NOMO-1 treated with dmso at 0.1 percent for 144 hours (cell line): ENCODE measurements around the gene FCGR3A.
"Not testable (repeated sequence)": the region's sequence is repeated elsewhere in the genome, so short reads cannot be mapped to it uniquely, and the experiment has no call there.

ENCODE experiments used
- DNase-seq: peaks from one replicate; lab custom pipeline; 2025; ENCODE audit not compliant: unreplicated experiment; lab: John Stamatoyannopoulos, UW

Gene FCGR3A

DNA sequence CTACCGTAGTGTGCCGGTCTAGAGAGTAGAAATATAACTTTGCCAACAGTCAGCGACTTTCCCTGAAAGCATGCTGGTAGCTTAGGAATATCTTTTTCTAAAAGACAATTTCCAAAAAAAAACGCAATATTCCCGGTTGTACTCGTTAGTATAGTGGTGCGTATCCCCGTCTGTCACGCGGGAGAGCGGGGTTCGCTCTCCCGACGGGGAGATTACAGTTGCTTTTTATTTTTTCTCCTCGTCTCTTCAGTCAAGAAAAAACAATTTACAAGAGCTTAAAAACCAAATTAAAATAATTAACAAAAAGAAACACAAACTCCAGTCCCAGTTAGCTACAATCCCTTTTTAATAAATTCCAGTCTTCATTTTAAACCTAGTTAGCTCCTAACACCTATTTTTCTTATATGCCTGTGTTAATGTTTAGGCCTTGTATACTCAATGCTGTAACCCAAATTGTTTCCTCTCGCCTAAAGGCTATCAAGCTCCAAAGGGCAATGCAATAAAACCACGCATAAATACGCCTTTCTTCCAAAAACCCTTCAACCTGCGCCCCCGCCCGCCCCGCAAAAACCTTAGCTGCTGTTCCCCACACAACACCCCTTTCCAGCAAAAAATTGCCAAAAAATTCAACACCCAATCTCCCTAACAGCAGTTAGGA, 17.5 kb downstream of the FCGR3A start:
- DNase-seq, result no peak

GRCh38 chr1:161530671-161531641, 18.7 kb downstream of the FCGR3A start:
- DNase-seq, result peak; percentile 86

DNA sequence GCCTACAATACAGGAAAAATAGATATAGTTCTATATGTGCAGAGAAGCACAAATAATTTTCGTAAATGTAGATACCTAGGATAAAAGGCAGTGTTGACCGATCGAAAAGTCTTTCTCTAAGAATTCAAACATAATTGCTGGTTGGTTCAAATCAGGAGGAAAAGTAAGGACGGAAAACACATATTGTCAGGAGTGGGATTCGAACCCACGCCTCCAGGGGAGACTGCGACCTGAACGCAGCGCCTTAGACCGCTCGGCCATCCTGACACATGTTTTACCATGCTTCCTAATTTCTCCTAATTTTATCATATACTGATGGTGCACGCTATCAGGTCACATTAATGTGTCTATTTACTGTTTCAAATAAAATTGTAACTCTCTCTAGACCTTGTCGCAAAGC, 19.5 kb downstream of the FCGR3A start:
- DNase-seq, result not testable (repeated sequence)

- DNase-seq, result not testable (repeated sequence)
Measured at GRCh38 chr1:161529463-161530104, 20.0 kb downstream of the FCGR3A start.

DNA sequence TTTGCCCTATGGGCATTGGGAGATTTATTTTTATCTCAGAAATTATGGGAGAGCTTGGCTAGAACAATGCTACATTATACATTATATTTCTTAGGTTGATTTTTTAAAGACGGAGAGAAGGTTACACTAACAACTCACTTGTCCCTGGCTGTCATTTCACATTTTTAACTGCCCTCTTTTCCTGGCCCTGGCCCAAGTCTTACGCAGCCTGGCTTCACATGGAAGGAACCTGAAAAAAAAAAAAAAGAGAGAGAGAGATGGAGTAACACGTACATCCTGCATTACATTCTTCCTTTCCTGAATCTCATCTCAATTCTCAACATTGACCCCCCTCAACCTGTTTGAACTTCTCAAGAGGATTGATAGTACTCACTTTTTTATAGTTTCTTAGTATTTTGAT, 21.1 kb downstream of the FCGR3A start:
- not testable (repeated sequence) for DNase-seq

GRCh38 chr1:161525918-161526317, 23.7 kb downstream of the FCGR3A start:
- not testable (repeated sequence) for DNase-seq

DNA sequence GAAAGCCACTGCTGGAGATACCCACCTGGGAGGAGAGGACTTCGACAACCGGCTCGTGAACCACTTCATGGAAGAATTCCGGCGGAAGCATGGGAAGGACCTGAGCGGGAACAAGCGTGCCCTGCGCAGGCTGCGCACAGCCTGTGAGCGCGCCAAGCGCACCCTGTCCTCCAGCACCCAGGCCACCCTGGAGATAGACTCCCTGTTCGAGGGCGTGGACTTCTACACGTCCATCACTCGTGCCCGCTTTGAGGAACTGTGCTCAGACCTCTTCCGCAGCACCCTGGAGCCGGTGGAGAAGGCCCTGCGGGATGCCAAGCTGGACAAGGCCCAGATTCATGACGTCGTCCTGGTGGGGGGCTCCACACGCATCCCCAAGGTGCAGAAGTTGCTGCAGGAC, 24.3 kb downstream of the FCGR3A start:
- not testable (repeated sequence) for DNase-seq

GRCh38 chr1:161524742-161525291, 24.8 kb downstream of the FCGR3A start:
- DNase-seq, result not testable (repeated sequence)

DNA sequence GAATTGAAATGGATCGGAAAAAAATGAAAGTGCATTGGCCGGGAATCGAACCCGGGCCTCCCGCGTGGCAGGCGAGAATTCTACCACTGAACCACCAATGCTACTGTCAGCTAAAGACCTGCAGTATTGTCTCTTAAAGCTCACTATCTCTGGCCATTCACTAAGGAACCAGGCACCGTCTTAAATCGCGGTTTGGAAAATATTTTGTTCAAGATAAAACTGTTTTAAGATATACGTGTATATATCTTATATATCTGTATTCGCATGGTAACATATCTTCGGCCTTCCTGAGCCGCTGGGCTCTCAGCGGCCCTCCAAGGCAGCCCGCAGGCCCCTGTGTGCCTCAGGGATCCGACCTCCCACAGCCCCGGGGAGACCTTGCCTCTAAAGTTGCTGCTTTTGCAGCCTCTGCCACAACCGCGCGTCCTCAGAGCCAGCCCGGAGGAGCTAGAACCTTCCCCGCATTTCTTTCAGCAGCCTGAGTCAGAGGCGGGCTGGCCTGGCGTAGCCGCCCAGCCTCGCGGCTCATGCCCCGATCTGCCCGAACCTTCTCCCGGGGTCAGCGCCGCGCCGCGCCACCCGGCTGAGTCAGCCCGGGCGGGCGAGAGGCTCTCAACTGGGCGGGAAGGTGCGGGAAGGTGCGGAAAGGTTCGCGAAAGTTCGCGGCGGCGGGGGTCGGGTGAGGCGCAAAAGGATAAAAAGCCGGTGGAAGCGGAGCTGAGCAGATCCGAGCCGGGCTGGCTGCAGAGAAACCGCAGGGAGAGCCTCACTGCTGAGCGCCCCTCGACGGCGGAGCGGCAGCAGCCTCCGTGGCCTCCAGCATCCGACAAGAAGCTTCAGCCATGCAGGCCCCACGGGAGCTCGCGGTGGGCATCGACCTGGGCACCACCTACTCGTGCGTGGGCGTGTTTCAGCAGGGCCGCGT, 25.5 kb downstream of the FCGR3A start, which contains the start of gene HSPA6:
Gene HSPA6 (plus strand): TSS at position 724 of the 925 bp plus-strand sequence. CDS start 119 bp downstream, at position 843.
- DNase-seq, result peak; percentile 35

DNA sequence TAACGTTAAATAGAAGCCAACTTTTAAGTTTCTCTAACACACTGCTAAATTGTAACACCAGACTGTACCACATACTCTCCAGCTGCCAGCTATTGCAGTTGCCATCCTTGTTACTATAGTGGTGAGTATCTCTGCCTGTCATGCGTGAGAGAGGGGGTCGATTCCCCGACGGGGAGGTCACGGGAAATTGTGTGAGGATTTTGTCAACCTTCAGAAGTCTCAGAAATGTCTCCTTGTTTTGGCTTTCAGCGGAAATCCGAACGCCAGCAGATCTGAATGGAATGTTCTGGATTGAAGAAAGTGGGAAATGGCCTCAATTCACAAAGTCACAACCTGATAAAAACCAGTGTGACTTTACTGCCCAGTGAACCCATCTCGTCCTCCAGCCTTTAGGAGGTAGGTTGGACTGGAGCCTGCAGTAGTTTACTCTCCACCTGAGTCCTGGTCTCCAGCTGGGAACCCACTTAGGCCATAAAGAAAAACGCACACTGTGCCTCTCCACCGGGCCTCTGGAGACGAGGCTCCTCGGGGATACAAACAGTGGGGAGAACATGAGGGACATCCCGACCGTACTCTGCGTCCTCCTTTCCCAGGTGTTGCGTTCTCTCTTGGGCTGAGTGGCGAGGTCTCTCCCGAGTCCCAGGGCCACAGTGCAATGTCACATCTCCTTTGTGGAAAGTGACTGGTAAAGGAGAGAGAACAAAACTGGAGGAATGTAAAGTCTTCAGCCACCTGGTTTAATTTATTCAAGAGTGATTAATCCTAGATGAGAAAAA, 26.4 kb downstream of the FCGR3A start:
- not testable (repeated sequence) for DNase-seq

DNA sequence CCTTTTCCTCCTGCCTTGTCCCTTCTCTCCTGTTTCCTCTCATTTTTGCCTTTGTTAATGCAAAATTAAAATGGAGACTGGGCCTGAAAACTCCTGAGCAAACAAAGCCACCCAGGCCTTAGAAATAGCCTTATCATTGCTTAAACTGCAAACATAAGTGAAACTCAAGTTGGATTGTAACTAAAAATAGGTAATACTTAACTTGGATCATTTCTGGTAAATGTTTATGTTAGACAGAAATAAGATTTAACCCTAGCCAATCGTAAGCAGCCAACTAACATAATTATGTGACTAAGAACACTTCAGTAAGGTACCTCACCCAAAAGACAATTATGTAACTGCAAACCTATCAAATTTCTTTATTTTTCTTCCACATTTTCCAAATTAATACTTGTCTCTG, 35.7 kb downstream of the FCGR3A start:
- not testable (repeated sequence) for DNase-seq

DNA sequence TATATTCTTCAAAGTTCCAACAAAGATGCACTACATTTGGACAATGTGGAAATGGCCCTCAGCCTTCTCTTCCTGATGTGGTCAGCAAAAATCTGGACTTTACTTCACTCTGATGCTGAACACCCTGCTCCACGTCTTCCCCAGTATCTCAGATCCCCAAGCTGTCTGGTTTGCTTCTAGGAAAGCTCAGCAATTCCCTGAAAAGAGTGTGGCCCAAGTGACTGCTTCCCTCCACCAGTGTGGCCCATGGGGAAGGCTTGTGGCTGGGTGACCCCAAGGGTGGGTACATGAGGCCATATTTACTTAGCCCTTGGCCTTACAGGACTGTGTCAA, 36.2 kb downstream of the FCGR3A start:
- not testable (repeated sequence) for DNase-seq

DNA sequence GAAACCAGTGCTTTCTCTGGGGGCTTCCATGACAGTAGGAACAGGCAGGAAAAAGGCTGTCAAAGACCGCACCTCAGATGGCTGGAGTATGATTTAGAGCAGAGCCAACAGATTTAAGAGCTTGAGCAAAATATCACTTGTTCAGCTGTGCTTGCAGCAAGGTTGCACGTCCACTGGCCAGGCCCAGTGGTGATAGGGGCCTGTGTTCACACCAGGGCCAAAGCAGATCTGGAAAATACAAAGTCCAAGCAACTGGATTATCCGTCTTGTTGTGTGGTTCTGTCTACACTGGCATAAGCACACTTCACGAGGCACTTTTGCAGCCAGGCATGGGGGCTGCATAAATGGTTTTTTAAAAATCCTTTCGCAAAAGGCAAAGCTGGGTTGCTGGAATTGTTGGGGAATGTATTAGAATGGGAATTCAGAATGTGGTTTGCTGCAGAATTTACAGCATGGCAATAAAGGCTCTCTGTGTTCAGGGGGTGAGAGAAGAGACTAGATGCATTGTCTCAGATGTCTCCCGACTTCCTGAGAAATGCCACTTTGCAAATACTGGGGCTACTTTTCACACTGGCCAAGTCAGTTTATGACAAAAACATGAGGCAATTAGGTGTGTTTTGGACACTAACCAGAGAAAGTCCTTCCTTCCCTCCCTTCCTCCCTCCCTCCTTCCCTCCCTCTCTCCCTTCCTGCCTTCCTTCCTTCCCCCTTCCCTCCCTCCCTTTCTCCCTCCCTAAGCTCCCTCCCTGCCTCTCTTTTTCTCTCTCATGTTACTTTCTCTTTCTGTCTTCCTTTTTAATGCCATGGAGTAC, 36.8 kb downstream of the FCGR3A start:
- DNase-seq, result not testable (repeated sequence)

DNA sequence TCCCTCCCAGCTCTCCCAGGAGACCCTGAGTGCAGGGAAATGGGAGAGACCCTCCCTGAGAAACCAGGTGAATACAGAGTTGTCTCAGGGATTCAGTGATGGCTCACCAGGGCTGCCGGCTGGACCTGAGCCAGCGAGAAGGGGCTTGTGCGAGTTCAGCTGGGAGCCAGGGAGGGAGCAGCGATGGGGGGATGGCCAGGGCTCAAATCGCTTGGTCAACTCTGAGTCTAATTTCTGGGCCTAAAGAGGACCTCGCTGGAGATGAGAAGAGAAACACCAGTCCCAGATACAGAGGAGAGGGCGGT, 37.9 kb downstream of the FCGR3A start:
- DNase-seq, result no peak

GRCh38 chr1:161511018-161511755, 38.4 kb downstream of the FCGR3A start:
- no peak for DNase-seq

DNA sequence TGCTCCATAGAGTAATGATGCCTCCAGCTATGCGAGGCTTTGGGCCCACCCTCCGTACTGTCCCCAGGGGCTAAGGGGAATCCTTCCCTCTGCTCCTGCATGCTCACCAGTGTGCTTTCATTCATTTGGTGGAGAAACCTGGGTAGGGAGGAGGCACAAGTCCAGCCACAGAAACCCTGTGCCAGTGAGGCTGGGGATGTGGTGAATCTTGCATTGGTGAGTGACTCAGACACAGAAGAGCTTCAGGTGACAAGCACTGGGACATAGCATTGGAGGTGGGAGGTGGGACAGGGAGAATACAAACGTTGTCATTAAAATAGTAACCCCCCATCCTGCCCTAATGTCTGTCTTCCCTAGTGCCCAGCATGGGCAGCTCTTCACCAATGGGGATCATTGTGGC, 39.1 kb downstream of the FCGR3A start:
- no peak for DNase-seq

DNA sequence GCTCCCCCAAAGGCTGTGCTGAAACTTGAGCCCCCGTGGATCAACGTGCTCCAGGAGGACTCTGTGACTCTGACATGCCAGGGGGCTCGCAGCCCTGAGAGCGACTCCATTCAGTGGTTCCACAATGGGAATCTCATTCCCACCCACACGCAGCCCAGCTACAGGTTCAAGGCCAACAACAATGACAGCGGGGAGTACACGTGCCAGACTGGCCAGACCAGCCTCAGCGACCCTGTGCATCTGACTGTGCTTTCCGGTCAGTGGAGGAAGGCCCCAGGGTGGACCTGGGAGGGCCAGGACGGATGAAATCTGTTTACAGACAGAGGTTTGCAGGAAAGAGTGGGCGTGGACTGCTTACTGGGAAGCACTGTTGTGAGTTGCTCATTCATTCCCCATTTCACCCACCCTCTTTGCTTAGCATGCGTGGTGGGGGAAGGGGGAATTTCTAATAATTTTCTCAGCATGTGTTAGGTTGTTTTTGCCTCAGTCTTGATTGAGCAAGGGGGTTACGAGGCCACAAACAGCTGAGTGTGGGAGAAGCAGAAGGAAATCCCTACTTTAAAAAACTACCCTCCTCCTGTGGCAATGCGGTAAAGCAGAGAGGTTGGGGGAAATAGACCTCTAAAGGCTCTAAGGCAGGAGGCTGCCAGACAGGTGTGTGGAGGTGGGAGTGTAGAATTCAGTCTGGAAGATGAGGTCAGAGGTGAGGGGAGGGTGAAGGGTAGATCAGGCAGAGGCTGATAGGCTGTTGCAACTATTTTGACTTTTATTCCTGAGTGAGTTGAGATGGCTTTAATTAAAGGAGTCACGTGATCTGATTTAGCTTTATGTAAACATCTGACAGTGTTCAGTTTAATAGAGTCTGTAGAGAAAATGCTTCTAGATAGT, 43.0 kb downstream of the FCGR3A start:
- peak; percentile 81 for DNase-seq
